ENCODE measurements around the gene ORMDL3.
A peak's percentile ranks its signal among the peaks of the same experiment; 100 is the strongest.

ORMDL3 gene, protein sequence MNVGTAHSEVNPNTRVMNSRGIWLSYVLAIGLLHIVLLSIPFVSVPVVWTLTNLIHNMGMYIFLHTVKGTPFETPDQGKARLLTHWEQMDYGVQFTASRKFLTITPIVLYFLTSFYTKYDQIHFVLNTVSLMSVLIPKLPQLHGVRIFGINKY

GRCh38 chr17:39927101-39927928 is at the start of gene ORMDL3, which contains the start of gene LRRC3C:
Gene ORMDL3 (minus strand): TSS chr17:39927601. CDS start chr17:39924203, 3,398 bp downstream.
Gene LRRC3C (plus strand): TSS chr17:39927732. CDS start chr17:39941524, 13,792 bp downstream.
- FAIRE-seq: peak; percentile 69

GRCh38 chr17:39975801-39976200 is 48.4 kb upstream of the ORMDL3 start:
- no peak for FAIRE-seq

- FAIRE-seq: no peak
Observed at GRCh38 chr17:39974433-39974832, 47.0 kb upstream of the ORMDL3 start.

- no peak for FAIRE-seq
Observed at GRCh38 chr17:39973496-39973895, 46.1 kb upstream of the ORMDL3 start.

DNA sequence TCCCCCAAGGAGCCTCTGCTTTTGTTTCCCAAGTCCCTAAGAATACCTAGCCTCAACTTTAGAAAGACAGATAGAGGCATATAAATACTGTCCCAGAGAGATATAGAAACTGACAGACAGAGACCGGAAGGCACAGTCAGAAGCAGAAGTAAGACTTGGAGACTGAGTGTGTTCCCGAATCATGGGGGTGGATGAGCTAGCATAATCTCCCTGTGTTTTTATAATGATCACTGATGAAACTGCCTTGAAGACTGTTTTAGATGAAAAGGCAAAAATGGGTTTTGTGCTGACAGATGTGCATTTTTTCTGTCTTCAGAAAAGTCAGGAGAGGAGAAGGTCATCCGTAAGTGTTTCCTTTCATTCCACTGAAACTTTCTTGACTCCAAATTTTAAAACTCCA is 44.9 kb upstream of the ORMDL3 start:
- no peak for FAIRE-seq

- no peak for FAIRE-seq
Observed at GRCh38 chr17:39971076-39971603, 43.7 kb upstream of the ORMDL3 start.

GRCh38 chr17:39970157-39970692 is 42.8 kb upstream of the ORMDL3 start:
- no peak for FAIRE-seq

GRCh38 chr17:39969375-39969774 is 42.0 kb upstream of the ORMDL3 start:
- no peak for FAIRE-seq

- FAIRE-seq: no peak
Observed at GRCh38 chr17:39968761-39969160, 41.4 kb upstream of the ORMDL3 start.

- no peak for FAIRE-seq
Observed at GRCh38 chr17:39966771-39967170, 39.4 kb upstream of the ORMDL3 start.

DNA sequence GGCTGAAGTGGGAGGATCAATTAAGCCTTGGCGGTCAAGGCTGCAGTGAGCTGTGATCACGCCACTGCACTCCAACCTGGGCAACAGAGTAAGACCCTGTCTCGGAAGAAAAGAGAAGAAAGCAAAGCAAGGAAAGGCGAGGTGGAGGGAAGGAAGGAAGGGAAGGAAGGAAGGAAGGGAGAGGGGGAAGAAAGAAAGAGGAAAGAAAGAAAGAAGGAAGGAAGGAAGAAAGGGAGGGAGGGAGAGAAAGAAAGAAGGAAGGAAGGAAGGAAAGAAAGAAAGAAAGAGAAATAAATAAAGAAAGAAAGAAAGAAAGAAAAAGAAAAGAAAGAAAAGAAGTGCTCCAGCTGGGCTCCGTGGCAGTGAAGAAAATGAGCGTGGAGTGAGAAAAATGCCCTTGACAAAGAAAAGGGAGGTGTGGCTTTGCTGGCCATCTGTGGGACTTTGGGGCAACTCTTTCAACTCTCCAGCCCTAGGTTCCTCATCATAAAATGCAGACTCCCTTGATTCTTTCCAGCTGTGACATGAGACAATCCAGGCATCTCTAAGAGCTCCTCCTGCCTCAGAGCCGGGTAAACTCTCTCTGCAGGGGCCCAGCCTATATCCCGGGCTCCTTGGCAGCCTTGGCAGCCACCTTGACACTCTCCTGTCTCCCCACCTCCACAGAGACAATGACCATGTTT is 37.8 kb upstream of the ORMDL3 start:
- FAIRE-seq: no peak

DNA sequence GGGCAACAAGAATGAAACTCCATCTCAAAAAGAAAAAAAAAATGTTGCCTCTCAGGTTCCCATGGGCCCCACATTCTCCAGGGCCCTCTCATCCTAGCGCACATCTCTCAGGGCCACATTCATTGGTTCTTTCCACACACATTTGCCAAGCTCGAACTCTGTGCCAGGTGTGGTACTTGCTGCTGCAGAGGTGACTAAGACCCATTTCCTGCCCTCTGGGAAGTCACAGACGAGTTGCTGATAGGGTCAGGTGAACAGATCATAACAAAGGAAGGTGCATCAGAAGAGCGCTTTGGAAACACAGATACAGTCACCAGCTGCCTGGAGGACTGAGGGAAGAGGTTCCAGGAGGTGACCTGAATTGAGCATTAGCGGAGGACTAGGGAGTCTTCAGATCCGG is 36.4 kb upstream of the ORMDL3 start:
- no peak for FAIRE-seq

- no peak for FAIRE-seq
Observed at GRCh38 chr17:39962642-39963220, 35.3 kb upstream of the ORMDL3 start, which contains the start of gene GSDMA. Gene GSDMA (plus strand): TSS chr17:39963004. CDS start chr17:39965688, 2,684 bp downstream.

DNA sequence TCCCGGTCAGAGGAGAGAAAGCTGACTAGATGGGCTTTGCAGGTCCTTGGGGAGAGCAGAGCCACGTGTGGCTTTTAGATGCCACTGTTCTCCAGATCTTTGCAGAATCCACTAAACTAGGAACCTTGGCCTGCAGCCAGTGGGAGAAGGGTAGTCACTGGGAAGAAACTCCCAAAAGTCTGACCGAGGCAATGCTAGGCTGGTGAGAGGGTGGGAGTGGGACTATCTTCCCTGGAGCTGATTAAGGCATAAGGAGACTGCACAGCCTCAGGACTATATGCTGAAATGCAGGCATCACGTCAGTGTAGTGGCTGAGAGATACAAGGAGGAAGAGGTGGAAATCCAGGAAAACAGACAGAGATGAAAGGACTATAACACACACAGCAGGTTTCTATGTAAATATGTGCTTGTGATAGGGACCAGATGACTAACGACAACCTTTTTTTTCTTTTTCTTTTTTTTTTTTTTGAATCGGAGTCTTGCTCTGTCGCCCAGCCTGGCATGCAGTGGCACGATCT is 33.2 kb upstream of the ORMDL3 start:
- FAIRE-seq: no peak

GRCh38 chr17:39955726-39956225 is 28.4 kb upstream of the ORMDL3 start:
- FAIRE-seq: no peak

DNA sequence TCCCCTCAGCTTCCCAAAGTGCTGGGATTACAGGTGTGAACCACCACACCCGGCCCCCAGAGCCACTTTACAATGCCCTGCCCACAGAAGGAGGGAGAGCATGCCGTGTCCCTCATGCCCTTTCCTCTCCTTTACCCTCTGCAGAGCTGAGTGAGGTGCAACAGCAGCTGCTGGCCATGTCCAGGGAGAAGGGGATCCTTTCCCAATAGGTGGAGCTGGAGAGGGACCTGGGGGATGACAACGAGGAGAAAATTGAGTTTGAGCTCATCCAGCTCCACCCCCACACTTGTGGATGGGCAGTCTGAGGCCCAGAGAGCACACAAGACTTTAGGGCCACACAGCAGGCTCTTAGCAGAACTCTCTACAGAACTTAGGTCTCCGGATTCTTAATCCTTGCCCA is 27.5 kb upstream of the ORMDL3 start:
- FAIRE-seq: no peak

- no peak for FAIRE-seq
Observed at GRCh38 chr17:39953471-39953888, 26.1 kb upstream of the ORMDL3 start.

GRCh38 chr17:39952680-39953470 is 25.5 kb upstream of the ORMDL3 start:
- FAIRE-seq: no peak

GRCh38 chr17:39951924-39952679 is 24.7 kb upstream of the ORMDL3 start:
- no peak for FAIRE-seq

GRCh38 chr17:39950871-39951348 is 23.5 kb upstream of the ORMDL3 start:
- no peak for FAIRE-seq
